Measurements from ENCODE around the gene FGF21. TPM values are rescaled to one million over a fixed set of nuclear protein-coding genes. Genes with fewer than 3 reads are reported as not detected.
"Not testable (repeated sequence)": the region's sequence is repeated elsewhere in the genome, so short reads cannot be mapped to it uniquely, and the experiment has no call there.

FGF21 gene, protein sequence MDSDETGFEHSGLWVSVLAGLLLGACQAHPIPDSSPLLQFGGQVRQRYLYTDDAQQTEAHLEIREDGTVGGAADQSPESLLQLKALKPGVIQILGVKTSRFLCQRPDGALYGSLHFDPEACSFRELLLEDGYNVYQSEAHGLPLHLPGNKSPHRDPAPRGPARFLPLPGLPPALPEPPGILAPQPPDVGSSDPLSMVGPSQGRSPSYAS
- total RNA-seq = not detected

GRCh38 chr19:48755084-48755641 lies at the start of gene FGF21:
Gene FGF21 (plus strand): TSS chr19:48755524. CDS start chr19:48756237, 713 bp downstream.
- H3K4me3 Mint-ChIP-seq = peak within 1 kb of the TSS; percentile 78
- no peaks in the 10 kb centered on the region for H3K9me3 Mint-ChIP-seq
- H3K4me1 Mint-ChIP-seq = peaks cover 8% of the 10 kb centered on the region
- no peak within 1 kb of the TSS for H3K27ac Mint-ChIP-seq
- no peak for ATAC-seq (replicated peaks)
- no peaks in the 10 kb centered on the region for H3K36me3 Mint-ChIP-seq (ENCODE audit: low read depth)
- H3K27me3 Mint-ChIP-seq = peaks cover 10% of the 10 kb centered on the region

GRCh38 chr19:48708471-48708870 lies 46.9 kb upstream of the FGF21 start:
- Mint-ChIP-seq H3K36me3 (ENCODE audit: low read depth) (peaks cover 6% of the 10 kb centered on the region), H3K4me3 (no peak overlapping the region), H3K4me1 (no peaks in the 10 kb centered on the region), H3K27ac (no peak overlapping the region), H3K9me3 (no peaks in the 10 kb centered on the region), H3K27me3 (no peaks in the 10 kb centered on the region)
- ATAC-seq (replicated peaks) = no peak

DNA sequence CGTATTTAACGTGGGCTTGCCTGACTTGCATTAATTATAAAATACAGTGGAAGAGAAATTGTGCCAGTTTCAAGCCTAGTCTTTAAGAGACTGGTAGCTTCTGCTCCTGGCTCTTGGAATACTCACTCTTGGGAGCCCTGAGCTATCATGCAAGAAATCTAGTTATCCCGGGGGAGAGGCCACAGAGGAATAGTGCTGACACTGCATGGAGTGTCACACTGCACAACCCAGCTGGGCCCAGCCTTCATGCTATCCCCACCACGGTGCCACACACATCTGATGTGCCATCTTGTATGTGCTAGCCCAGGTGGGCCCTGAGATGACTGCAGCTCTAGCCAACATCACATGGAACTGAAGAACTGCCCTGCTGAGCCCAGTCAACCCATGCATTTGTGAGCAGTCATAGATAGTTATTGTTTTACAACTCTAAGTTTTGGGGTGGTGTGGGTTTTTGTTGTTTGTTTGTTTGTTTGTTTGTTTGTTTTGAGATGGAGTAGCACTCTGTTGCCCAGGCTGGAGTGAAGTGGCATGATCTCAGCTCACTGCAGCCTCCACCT lies 44.1 kb upstream of the FGF21 start:
- Mint-ChIP-seq H3K27me3 (no peaks in the 10 kb centered on the region), H3K9me3 (no peaks in the 10 kb centered on the region), H3K4me1 (no peaks in the 10 kb centered on the region), H3K36me3 (ENCODE audit: low read depth) (peaks cover 6% of the 10 kb centered on the region), H3K27ac (no peak overlapping the region), H3K4me3 (no peak overlapping the region)
- ATAC-seq (replicated peaks) = no peak

- no peaks in the 10 kb centered on the region for H3K9me3 Mint-ChIP-seq
- no peaks in the 10 kb centered on the region for H3K36me3 Mint-ChIP-seq (ENCODE audit: low read depth)
- H3K4me1 Mint-ChIP-seq = no peaks in the 10 kb centered on the region
- peak overlapping the region; percentile 83 for H3K27ac Mint-ChIP-seq
- ATAC-seq (replicated peaks) = no peak
- peak overlapping the region; percentile 90 for H3K4me3 Mint-ChIP-seq
- H3K27me3 Mint-ChIP-seq = no peaks in the 10 kb centered on the region
Measured at GRCh38 chr19:48713041-48713863, 42.1 kb upstream of the FGF21 start.

DNA sequence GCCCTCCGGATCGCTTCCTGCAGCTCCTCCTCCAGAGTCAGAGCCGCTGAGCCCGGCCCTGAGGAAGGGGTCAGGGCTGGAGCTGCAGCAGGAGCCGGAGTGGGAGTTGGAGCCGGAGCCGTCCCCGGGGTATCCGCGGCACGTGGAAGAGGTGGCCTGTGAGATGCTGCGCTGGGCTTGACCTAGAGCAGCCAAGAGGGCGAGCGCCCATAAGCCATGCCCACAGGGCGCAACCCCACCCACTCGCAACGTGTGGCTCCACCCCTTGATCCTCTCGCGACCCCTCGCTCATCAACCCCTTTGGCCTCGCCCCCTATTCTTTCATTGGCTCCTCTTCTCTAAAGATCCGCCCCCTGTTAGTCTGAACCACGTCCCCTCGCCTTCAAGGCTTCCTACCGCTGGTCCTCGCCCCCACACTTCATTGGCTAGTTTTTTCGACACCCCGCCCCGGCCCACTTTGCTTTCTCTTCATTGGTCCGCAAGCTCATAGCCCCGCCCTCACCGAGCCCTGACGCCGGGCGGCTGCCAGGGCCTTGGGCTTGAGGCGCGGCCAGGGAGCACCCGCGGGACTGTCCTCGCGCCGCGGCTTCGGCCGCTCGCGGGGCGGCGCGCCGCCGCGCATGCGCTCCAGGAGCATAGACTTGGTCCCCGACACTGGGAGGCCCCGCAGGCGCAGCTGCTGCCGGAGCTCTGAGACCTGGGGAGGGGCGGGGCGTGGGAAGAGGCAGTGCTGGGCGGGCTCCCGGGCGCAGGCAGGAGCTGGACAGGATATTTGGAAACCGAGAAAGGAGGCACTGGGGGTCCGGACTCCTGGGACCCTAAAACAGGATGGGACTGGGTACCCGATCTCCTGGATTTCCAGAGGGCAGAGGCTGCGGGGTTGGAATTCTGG lies 41.2 kb upstream of the FGF21 start:
- no peaks in the 10 kb centered on the region for H3K36me3 Mint-ChIP-seq (ENCODE audit: low read depth)
- H3K4me3 Mint-ChIP-seq = peak overlapping the region; percentile 90
- no peaks in the 10 kb centered on the region for H3K9me3 Mint-ChIP-seq
- no peaks in the 10 kb centered on the region for H3K4me1 Mint-ChIP-seq
- ATAC-seq (replicated peaks) = peak; percentile 92
- H3K27ac Mint-ChIP-seq = peak overlapping the region; percentile 83
- no peaks in the 10 kb centered on the region for H3K27me3 Mint-ChIP-seq

- Mint-ChIP-seq H3K36me3 (ENCODE audit: low read depth) (no peaks in the 10 kb centered on the region), H3K27ac (peak overlapping the region; percentile 83), H3K27me3 (no peaks in the 10 kb centered on the region), H3K4me3 (peak overlapping the region; percentile 90), H3K9me3 (no peaks in the 10 kb centered on the region), H3K4me1 (no peaks in the 10 kb centered on the region)
- no peak for ATAC-seq (replicated peaks)
Measured at GRCh38 chr19:48714759-48715675, 40.3 kb upstream of the FGF21 start.

DNA sequence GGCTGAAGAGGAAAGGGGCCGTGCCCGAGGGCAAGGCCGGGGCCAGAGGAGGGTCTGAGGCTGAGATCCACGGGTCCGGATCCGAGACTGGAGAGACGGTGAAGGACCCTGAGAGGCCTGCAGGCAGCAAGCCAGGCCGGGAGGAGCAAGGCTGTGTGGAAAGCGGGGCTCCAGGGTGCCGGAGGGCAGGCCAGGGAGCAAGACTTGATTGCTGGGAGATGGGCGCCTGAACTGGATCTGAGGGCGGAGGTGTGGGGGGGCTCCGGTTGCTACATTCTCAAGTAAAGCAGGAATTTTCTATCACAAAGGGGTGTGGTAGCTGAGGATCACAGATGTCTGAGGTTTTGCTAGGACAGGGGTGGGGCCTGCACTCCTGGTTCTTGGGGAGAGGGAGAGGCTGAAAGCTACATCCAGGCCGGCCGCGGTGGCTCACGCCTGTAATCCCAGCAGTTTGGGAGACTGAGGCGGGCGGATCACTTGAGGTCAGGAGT lies 39.6 kb upstream of the FGF21 start:
- peak overlapping the region; percentile 90 for H3K4me3 Mint-ChIP-seq
- H3K9me3 Mint-ChIP-seq = no peaks in the 10 kb centered on the region
- H3K27me3 Mint-ChIP-seq = no peaks in the 10 kb centered on the region
- H3K27ac Mint-ChIP-seq = no peak overlapping the region
- ATAC-seq (replicated peaks) = no peak
- H3K4me1 Mint-ChIP-seq = peaks cover 5% of the 10 kb centered on the region
- H3K36me3 Mint-ChIP-seq (ENCODE audit: low read depth) = no peaks in the 10 kb centered on the region

- Mint-ChIP-seq H3K36me3 (ENCODE audit: low read depth) (no peaks in the 10 kb centered on the region), H3K27ac (no peak overlapping the region), H3K9me3 (no peaks in the 10 kb centered on the region), H3K4me3 (no peak overlapping the region), H3K27me3 (no peaks in the 10 kb centered on the region), H3K4me1 (peaks cover 8% of the 10 kb centered on the region)
- no peak for ATAC-seq (replicated peaks)
Measured at GRCh38 chr19:48716562-48717291, 38.6 kb upstream of the FGF21 start.

DNA sequence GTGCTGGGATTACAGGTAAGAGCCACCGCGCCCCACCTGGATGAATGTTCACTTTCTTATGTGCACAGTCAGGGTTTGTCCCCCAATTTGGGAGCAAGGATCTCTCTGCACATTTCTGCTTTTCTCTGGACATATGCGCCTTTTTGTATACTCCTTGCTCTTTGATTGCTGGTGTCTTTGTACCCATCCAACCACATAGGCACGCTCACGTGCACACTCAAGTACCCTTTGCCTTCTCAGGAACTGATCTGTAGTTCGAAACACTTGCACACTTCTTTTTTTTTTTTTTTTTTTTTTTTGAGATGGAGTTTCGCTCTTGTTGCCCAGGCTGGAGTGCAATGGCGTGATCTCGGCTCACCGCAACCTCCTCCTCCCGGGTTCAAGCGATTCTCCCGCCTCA lies 37.2 kb upstream of the FGF21 start:
- not testable (repeated sequence) for H3K4me1 Mint-ChIP-seq; H3K36me3 Mint-ChIP-seq (ENCODE audit: low read depth); H3K4me3 Mint-ChIP-seq; H3K9me3 Mint-ChIP-seq; ATAC-seq (replicated peaks); H3K27ac Mint-ChIP-seq; H3K27me3 Mint-ChIP-seq

GRCh38 chr19:48718711-48719231 lies 36.6 kb upstream of the FGF21 start:
- Mint-ChIP-seq H3K27ac (no peak overlapping the region), H3K27me3 (no peaks in the 10 kb centered on the region)

DNA sequence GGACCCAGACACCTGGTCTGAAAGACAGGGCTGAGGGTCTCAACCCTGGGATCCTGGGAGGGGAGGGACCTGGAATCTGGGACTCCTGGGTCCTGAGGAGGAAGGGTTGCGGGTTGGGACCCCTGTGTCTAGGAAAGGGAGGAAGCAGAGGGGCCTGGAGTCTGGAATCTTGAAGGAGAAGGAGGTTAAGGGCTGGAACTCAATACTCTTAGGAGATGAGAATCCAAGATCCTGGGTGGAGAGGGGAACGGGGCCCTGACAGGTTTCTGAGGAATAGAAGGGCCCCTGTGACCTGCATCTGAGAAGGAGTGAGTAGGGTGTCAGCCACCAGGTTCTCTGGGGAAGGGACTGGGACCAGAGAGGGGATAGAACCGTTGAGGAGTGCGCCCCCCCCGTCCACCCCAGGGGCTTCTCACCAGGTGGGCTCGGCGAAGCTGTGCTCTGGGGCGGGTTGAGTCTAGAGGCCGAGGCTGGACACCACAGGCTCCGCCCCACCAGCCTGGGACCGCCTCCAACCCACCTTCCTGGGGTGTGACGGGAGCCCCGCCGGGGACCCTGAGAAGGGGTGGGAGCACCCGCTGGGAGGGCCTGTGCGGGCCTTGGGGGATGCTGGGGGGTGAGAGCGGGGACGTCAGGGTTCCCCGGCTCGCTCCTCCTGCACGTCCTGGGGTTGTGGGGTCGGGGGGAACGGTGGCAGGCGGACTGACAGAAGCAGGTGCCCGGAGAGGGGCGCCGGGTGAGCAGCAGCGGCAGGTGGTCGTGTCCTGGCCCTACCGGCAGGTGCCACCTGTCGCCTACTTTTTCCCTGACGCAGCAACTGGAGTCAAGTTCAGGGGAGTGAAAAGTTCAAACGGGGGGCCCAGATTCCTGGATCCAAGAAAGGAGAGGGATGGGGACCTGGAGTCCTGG lies 35.8 kb upstream of the FGF21 start, which contains the start of gene MAMSTR:
TSS of gene MAMSTR (minus strand) at position 463 of the 909 bp plus-strand sequence. CDS start 694 bp downstream, outside the sequence.
- peak within 1 kb of the TSS; percentile 97 for H3K27ac Mint-ChIP-seq
- H3K36me3 Mint-ChIP-seq (ENCODE audit: low read depth) = no peaks in the 10 kb centered on the region
- no peaks in the 10 kb centered on the region for H3K9me3 Mint-ChIP-seq
- peaks cover 8% of the 10 kb centered on the region for H3K4me1 Mint-ChIP-seq
- ATAC-seq (replicated peaks) = no peak
- H3K4me3 Mint-ChIP-seq = peak within 1 kb of the TSS; percentile 93
- no peaks in the 10 kb centered on the region for H3K27me3 Mint-ChIP-seq

More at GRCh38 chr19:48718711-48719231, 36.6 kb upstream of the FGF21 start:
- H3K4me1 Mint-ChIP-seq = peaks cover 8% of the 10 kb centered on the region
- ATAC-seq (replicated peaks) = no peak
- no peaks in the 10 kb centered on the region for H3K9me3 Mint-ChIP-seq
- no peak overlapping the region for H3K4me3 Mint-ChIP-seq
- no peaks in the 10 kb centered on the region for H3K36me3 Mint-ChIP-seq (ENCODE audit: low read depth)

DNA sequence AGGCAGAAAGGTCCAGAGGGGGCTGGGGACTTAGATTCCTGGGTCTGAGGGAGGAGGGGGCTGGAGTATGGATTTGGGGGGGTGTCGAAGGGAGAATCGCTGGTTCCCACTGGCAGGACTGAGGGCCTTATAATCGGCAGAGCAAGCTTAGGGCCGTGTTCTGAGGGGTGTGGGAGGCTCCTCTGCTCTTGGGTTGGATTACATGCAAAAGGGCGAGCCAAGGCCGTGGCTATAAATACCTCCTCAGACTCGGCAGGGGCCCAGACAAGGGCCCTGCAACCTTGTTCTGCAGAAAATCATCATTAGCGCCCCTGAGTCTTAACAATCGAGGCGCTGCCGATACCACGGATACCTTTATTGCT lies 35.1 kb upstream of the FGF21 start:
- peaks cover 12% of the 10 kb centered on the region for H3K4me1 Mint-ChIP-seq
- peak overlapping the region; percentile 93 for H3K4me3 Mint-ChIP-seq
- ATAC-seq (replicated peaks) = no peak
- peak overlapping the region; percentile 97 for H3K27ac Mint-ChIP-seq
- peaks cover 4% of the 10 kb centered on the region for H3K9me3 Mint-ChIP-seq
- no peaks in the 10 kb centered on the region for H3K36me3 Mint-ChIP-seq (ENCODE audit: low read depth)
- no peaks in the 10 kb centered on the region for H3K27me3 Mint-ChIP-seq

Measured in activated T-helper 17 cell treated with anti-CD3 and anti-CD28 coated beads, Interleukin-2, amount 50 U/mL, for 72 hours (primary cell).